Measurements from ENCODE around the gene CD70.
"Not testable (repeated sequence)": the region's sequence is repeated elsewhere in the genome, so short reads cannot be mapped to it uniquely, and the experiment has no call there.

Gene CD70

GRCh38 chr19:6597471-6598253 is 6.7 kb upstream of the CD70 start:
- not testable (repeated sequence) for DNase-seq

DNA sequence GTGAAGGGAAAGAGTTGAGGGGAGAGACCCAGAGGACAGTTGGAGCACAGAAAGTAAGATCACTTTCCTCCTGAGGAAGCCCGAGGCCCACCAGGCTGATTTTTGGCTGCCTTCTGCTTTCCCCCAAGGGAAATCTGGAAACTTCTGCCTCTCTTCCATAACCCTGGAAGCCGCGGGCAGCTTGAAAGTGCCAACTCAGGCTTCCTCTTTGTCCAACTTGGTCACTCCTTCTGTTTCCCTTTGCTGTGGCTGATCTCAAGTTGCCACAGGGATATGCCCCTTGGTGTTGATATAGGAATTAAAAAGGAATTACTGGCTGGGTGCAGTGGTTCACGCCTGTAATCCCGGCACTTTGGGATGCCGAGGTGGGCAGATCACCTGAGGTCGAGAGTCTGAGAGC is 5.7 kb upstream of the CD70 start:
- no peak for DNase-seq

DNA sequence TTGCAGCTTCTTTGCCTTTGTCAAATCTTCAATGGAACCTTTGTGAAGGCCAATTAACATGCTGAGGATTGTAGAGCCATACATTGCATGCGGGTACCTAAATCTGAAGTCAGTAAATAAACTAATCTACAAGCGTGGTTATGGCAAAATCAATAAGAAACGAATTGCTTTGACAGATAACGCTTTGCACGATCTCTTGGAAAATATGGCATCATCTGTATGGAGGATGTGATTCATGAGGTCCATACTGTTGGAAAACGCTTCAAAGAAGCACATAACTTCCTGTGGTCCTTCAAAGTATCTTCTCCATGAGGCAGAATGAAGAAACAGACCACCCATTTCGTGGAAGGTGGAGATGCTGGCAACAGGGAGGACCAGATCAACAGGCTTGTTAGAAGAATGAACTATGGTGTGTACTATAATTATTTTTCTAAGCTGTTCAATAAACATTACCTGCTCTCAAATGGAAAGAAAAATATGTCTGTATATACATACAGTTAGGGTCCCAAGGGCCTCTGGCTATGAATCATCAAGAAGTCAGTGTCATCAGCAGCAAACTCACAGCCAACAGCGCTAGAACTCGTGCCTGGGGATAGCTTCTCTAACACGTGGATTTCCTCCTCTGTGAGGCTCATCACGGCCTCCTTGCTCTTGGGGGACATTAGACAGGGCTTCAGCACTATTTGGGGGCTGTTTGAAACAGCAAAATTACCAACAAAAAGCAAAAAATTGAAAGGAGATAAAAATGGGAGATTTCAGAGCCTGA is 2.9 kb upstream of the CD70 start:
- no peak for DNase-seq

- no peak for DNase-seq
Observed at GRCh38 chr19:6590258-6590826, 608 bp downstream of the CD70 start.

DNA sequence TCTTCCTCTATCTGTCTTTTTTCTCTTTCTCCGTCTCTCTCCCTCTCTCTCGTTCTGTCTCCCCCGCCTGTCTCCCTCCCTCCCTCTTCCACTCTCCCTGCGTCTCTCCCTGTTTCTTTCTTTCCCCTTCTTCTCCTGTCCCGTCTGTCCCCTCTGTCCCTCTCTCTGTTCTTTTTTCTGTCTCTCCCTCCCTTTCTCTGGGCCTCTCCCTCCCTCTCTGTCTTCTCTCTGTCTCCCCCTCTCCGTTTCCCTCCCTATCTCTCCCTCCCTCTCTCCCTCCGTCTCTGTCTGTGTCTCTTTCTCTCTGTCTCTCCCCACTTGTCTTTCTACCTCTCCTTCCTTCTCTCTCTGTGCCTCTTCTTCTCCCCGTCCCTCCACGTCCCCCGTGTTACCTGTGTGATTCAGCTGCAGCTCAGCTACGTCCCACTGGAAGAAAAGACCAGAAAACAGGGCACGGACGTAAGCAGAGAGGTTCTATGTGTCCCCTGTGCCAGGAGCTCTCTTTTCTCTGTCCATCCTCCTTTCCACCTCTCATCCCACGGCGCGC is 1.2 kb downstream of the CD70 start:
- DNase-seq: no peak

DNA sequence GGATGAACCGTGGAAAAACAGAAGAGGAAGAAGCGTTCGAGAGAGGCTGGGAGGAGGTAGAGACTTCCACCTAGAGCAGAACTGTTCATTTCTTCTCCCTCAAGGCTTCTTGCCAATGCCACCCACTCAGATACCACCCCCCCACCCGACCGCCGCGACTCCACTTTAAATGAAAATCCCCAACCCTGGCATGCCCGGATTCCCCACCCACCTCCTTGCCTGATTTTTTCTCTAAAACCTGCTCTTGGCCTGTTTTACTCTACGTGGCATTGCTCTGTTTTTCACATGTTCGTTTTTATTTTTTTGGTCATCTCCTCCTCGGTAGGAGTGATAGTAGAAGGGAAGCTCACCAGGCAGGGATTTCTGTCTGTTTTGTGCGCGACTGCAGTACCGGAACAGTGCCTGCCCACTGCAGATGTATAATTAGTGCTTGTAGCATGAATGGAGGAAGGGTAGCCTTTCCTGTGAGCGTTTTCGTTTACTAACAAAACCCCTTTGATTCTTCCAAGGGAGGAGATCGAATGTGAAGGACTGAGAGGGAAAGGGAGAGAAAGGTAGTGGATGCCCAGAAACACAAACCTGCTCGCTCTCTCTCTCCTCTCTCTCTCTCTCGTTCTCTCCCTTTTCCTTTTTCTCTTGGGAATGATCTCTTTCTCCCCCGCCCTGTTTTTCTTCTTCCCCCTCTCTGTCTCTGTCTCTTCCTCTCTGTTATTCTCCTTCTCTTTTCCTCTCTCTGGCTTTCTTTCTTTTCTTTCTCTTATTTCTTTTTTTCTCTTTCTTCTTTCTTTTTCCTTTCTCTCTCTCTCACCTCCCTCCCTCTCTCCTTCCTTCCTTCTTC is 2.2 kb downstream of the CD70 start:
- DNase-seq: no peak

DNA sequence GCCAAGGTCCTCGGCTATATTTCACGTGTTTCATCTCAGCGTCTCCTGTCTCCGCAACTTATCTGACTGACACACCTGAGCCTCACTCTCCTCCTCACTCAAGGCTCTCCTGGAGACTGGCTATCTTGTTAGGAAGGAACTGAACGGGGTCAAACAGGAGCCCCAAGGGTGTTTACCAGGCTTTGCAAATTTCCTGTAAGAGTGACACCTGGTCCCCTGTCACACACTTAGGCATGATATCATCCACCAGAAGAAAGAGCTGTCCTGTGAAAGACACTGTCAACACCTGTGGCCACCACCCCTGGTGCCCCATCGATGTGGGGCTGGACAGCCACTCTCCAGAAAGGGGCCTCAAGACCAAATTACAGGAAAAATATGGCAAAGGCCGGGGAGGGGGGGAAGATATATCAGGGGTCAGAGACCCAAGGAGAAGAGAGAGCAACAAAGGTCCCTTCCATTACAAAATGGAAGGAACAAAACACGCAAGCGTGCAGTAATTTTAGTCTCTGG is 2.9 kb downstream of the CD70 start:
- DNase-seq: no peak

DNA sequence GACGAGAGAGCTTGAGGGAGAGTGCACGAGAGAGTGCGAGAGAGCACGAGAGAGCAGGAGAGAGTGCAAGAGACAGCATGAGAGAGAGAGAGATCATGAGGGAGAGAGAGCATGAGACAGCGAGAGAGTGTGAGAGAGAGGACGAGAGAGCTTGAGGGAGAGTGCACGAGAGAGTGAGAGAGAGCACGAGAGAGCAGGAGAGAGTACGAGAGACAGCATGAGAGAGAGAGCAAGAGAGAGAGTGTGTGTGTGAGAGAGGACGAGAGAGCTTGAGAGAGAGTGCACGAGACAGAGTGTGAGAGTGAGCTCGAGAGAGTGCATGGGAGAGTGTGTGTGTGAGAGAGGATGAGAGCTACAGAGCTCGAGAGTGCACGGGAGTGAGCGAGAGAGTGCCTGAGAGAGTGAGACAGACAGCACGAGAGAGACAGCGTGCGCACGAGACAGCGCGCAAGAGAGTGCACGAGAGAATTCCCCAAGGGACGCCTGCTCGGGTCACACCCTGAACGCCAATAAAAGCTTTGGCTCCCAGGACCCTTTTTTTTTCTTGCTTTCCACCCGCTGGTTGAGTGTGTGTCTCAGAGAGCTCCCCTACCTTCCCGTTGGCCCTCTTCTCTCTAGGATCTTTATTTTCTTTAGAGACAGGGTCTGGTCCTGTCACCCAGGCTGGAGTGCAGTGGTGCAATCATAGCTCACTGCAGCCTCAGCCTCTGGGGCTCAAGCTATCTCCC is 3.7 kb downstream of the CD70 start:
- DNase-seq: no peak

- DNase-seq: no peak
Observed at GRCh38 chr19:6586726-6587092, 4.2 kb downstream of the CD70 start.

DNA sequence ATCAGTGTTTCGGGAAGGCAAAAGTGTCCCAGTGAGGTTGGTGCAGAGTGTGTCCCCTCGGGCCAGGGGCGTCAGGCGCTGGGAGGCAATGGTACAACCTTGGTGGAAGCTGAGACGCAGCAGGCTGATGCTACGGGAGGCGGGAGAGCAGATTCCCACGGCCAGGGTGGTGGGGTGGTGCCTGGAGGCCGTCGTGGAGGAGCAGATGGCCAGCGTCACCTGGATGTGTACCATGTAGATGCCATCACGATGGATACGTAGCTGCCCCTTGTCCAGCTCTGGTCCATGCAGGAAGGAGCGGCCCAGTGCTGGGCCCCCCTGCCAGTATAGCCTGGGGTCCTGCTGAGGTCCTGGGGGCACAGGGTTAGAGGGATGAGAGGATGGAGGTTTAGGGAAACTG is 4.9 kb downstream of the CD70 start:
- DNase-seq: no peak

- DNase-seq: not testable (repeated sequence)
Observed at GRCh38 chr19:6582515-6583484, 8.2 kb downstream of the CD70 start.

DNA sequence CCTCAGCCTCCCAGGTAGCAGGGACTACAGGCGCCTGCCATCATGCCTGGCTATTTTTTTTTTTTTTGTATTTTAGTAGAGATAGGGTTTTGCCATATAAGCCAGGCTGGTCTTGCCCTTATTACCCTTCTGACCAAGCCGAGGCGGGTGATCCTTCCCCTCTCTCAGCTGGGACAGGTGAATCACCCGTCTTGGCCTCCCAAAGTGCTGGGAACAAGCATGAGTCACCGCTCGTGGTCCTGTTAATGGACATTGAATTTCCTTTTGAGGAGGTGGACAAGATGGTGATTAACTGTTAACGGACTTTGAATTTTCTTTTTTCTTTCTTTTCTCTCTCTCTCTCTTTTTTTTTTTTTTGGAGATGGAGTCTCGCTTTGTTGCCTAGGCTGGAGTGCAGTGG is 10.6 kb downstream of the CD70 start:
- no peak for DNase-seq

DNA sequence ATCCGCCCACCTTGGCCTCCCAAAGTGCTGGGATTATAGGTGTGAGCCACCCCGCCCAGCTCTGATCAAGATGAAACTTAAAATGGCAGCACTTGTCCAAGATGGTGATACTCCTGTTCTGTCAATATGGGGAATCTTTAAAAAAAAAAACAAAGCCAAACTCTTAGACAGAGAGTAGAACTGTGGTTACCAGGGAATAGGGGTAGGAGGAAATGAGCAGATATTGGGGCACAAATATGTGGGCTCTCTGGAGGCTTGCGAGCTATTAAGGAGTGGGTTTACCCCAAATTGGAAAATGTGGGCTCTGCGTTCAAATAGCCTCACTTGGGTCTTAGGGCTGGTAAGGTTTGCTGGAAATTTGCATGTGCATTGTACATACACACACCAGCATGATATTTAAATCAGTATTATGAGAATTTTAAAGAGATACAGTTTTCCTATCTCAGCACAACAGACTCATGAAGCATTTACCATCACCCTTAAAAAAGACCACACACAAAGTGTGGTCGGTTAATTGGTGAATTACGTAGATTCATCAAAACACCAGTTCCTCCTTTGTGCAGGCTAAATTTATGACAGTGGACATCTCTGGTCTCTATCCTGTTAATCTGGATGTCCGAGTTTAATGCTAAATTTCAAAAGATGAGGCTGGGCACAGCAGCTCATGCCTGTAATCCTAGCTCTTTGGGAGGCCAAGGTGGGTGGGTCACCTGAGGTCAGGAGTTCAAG is 11.3 kb downstream of the CD70 start:
- no peak for DNase-seq

GRCh38 chr19:6577476-6578125 is 13.3 kb downstream of the CD70 start:
- no peak for DNase-seq

- no peak for DNase-seq
Observed at GRCh38 chr19:6576869-6577475, 14.0 kb downstream of the CD70 start.

GRCh38 chr19:6573350-6573749 is 17.6 kb downstream of the CD70 start:
- no peak for DNase-seq

DNA sequence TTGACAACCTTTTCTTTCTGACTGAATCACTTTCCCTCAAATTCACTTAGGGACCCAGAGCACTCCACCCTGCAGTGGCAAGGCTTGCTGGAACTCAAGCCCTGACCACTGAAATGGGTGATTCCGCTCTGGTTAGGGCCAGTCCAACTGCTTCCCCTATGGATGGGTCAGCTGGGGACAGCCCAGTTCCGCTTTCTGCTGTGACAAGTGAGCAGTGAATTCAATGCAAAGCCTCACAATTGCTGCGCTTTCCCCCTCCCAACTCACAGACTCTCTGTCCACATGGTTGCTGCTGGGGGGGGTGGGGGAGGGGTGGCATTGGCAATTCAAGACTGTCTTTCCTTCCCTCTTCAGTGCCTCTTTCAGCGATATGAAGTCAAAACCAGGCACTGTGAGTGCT is 18.7 kb downstream of the CD70 start:
- no peak for DNase-seq

DNA sequence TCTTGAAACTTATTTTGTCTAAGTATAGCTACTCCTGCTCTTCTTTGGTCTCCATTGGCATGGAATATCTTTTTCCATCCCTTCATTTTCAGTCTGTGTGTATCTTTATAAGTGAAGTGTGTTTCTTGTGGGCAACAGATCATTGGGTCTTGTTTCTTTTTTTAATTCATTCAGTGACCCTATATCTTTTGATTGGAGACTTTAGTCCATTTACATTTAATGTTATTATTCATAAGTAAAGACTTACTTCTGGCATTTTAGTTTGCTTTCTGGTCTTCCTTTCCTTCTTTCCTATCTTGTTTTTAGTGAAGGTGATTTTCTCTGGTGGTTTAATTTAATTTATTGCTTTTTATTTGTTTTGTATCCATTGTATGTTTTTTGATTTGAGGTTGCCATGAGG is 19.8 kb downstream of the CD70 start:
- no peak for DNase-seq

DNA sequence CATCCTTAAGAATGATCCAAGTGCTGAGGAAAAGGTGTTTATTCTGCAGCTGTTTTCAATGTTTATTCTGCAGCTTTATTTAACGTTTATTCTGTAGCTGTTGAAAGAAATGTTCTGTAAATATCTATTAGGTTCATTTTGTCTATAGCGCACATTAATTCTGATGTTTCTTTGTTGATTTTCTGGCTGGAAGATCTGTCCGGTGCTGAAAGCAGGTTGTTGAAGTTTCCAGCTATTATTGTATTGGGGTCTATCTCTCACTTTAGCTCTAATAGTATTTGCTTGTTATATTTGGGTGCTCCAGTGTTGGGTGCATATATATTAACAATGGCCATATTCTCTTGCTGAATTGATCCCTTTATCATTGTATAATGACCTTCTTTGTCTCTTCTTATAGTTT is 20.2 kb downstream of the CD70 start:
- DNase-seq: no peak
